ENCODE measurements around the gene PRSS48. TPM values are rescaled to one million over a fixed set of nuclear protein-coding genes. Genes with fewer than 3 reads are reported as not detected.

Gene PRSS48
- polyA plus RNA-seq, 2 of the 4 experiments (the other 2 are of a cell fraction): not detected

GRCh38 chr4:151297170-151297569 is 20.2 kb downstream of the PRSS48 start:
- FAIRE-seq (no peak), ATAC-seq (no peak), DNase-seq (ENCODE audit: low read depth in 1 of 2, low spot score in 1 of 2) (no peak)
- no peak overlapping the region for H3K4me3 ChIP-seq
- CTCF ChIA-PET: no interaction called here
- no peak for TF ChIP-seq RNF2 (IDR thresholded peaks at IDR 0.05; ENCODE audit: borderline replicate concordance, low read depth)
- TF ChIP-seq POLR2A (IDR thresholded peaks at IDR 0.05; ENCODE audit: low read length): no peak
- no peak for TF ChIP-seq EHF (CRISPR knock-in tag; IDR thresholded peaks at IDR 0.05)
- TF ChIP-seq, protein P1, sequence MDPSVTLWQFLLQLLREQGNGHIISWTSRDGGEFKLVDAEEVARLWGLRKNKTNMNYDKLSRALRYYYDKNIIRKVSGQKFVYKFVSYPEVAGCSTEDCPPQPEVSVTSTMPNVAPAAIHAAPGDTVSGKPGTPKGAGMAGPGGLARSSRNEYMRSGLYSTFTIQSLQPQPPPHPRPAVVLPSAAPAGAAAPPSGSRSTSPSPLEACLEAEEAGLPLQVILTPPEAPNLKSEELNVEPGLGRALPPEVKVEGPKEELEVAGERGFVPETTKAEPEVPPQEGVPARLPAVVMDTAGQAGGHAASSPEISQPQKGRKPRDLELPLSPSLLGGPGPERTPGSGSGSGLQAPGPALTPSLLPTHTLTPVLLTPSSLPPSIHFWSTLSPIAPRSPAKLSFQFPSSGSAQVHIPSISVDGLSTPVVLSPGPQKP (IDR thresholded peaks at IDR 0.05; ENCODE audit: low read depth, low read length): no peak
- TF ChIP-seq E2F6 (IDR thresholded peaks at IDR 0.05; ENCODE audit: borderline replicate concordance, low read depth): no peak
- TF ChIP-seq CBX2 (IDR thresholded peaks at IDR 0.05; ENCODE audit: borderline replicate concordance, low read depth): no peak
- no peak for TF ChIP-seq EHMT2 (IDR thresholded peaks at IDR 0.05; ENCODE audit: low read depth)
- no peak for TF ChIP-seq POLR2AphosphoS2 (conservative IDR thresholded peaks at IDR 0.05; ENCODE audit: low read length)
- TF ChIP-seq TFCP2L1 (CRISPR knock-in tag; IDR thresholded peaks at IDR 0.05): no peak
- no peak for TF ChIP-seq JUN (IDR thresholded peaks at IDR 0.05)
- TF ChIP-seq KDM5A (IDR thresholded peaks at IDR 0.05): no peak
- no peak for TF ChIP-seq HEYL (CRISPR knock-in tag; IDR thresholded peaks at IDR 0.05)
- TF ChIP-seq FOSB (CRISPR knock-in tag; IDR thresholded peaks at IDR 0.05): no peak
- TF ChIP-seq MYC (IDR thresholded peaks at IDR 0.05; ENCODE audit: borderline replicate concordance, low read length): no peak
- no peak for TF ChIP-seq FOSL2 (IDR thresholded peaks at IDR 0.05)
- no peak for TF ChIP-seq FOSL2 (CRISPR knock-in tag; IDR thresholded peaks at IDR 0.05)
- TF ChIP-seq CBX8 (IDR thresholded peaks at IDR 0.05): no peak
- no peak for TF ChIP-seq HOXB13 (CRISPR knock-in tag; IDR thresholded peaks at IDR 0.05; ENCODE audit: low read depth)
- no peak for TF ChIP-seq CEBPB (IDR thresholded peaks at IDR 0.05)
- TF ChIP-seq ESRRA (IDR thresholded peaks at IDR 0.05; ENCODE audit: borderline replicate concordance, low read length): no peak
- no peak for TF ChIP-seq ZNF302 (CRISPR knock-in tag; IDR thresholded peaks at IDR 0.05)
- H3K4me1 ChIP-seq: 0 out of 3 replicates have a peak, but pooled peaks cover 5% of the 10 kb centered on the region
- no peaks in the 10 kb centered on the region for H3K9me3 ChIP-seq
- POLR2A ChIA-PET: no interaction called here
- H3K4me2 ChIP-seq: no peak overlapping the region
- no peak overlapping the region for H3K27ac ChIP-seq

DNA sequence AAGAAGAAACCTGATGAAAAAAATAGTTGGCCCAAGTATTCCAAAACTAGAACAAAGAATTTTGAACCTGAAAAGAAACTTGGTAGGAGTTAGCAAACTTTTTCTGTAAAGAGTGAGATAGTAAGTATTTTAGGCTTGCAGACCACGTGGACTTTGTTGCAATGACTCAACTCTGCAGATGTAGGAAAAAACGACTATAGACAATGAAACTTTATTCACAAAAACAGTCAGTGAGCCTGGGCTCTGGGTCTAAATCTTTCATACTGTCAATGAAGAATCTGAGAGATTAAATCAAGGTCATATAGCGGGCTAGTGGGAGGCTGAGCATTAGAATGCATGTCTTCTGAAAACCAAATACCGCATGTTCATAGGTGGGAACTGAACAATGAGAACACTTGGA is 25.5 kb downstream of the PRSS48 start:
- DNase-seq (ENCODE audit: low read depth in 1 of 2, low spot score in 1 of 2) (no peak), ATAC-seq (no peak), FAIRE-seq (no peak)
- H3K4me3 ChIP-seq: no peak overlapping the region
- no peak overlapping the region for H3K4me2 ChIP-seq
- H3K27ac ChIP-seq: no peak overlapping the region
- H3K4me1 ChIP-seq: peaks cover 12% of the 10 kb centered on the region; the same call in 1 of the 3 replicates
- ChIA-PET CTCF (no interaction called here), POLR2A (no interaction called here)
- TF ChIP-seq ZC3H11A (IDR thresholded peaks at IDR 0.05): no peak
- no peak for TF ChIP-seq TFCP2L1 (CRISPR knock-in tag; IDR thresholded peaks at IDR 0.05)
- no peak for TF ChIP-seq JUNB (IDR thresholded peaks at IDR 0.05)
- no peak for TF ChIP-seq ATOH8 (CRISPR knock-in tag; IDR thresholded peaks at IDR 0.05; ENCODE audit: low read depth)
- no peak for TF ChIP-seq NPAS2 (CRISPR knock-in tag; IDR thresholded peaks at IDR 0.05; ENCODE audit: borderline replicate concordance)
- no peak for TF ChIP-seq HEYL (CRISPR knock-in tag; IDR thresholded peaks at IDR 0.05)
- TF ChIP-seq PHF8 (IDR thresholded peaks at IDR 0.05; ENCODE audit: borderline replicate concordance, low read depth): no peak
- no peak for TF ChIP-seq ZSCAN20 (CRISPR knock-in tag; IDR thresholded peaks at IDR 0.05)
- TF ChIP-seq BHLHE40 (IDR thresholded peaks at IDR 0.05; ENCODE audit: low read depth, low read length): no peak
- TF ChIP-seq POLR2A (IDR thresholded peaks at IDR 0.05; ENCODE audit: low read length): no peak
- WGBS (ENCODE audit: missing lambda C conversion rate): 70% methylated on average over 4 of the region's 4 CpGs
- H3K9me3 ChIP-seq: no peaks in the 10 kb centered on the region
